ENCODE data around the gene FBXO42.

FBXO42 gene

DNA sequence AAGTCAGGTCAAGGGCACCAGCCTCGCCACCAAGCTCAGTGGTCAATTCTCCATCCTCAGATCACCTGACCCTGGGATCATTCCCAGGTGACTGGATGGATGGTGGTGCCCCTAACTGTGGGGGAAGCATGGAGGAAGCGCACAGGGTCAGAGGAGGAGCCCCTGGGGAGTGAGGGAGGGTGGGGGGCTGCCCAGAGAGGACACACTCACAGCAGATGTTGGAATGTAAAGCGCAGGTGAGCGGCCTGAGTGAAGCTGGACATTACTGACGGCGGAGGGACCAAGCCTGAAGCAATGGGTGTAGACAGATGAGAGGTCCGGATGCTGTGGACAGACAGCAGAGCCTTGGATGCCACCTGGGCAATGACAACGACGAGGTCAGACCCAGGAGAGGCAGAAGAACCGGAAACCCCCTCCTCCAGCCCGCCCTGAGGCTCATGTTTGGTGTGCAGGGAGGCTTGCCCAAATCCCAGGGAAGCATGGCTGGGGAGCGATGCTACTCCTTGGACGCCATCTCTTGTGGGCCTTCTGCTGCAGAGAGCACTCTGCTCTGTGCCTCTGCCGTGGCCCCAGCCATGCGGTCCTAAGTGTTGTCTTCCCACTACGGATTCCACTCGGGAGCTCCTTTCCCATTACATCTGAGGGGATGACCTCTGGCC is 109.6 kb downstream of the FBXO42 start:
- TF ChIP-seq TEAD4 (IDR thresholded peaks at IDR 0.05) (no peak), FOXM1 (IDR thresholded peaks at IDR 0.05; ENCODE audit: borderline replicate concordance, low read depth) (no peak), NFIC (IDR thresholded peaks at IDR 0.05) (no peak), EP300 (IDR thresholded peaks at IDR 0.05; ENCODE audit: borderline replicate concordance) (no peak), CEBPB (IDR thresholded peaks at IDR 0.05) (no peak), TAF1 (IDR thresholded peaks at IDR 0.05; ENCODE audit: low read depth) (no peak), EGR1 (IDR thresholded peaks at IDR 0.05) (no peak), CREB1 (IDR thresholded peaks at IDR 0.05; ENCODE audit: low read depth) (no peak), YY1 (IDR thresholded peaks at IDR 0.05; ENCODE audit: low read depth) (no peak), RAD21 (IDR thresholded peaks at IDR 0.05; ENCODE audit: low read depth) (no peak), TCF12 (IDR thresholded peaks at IDR 0.05; ENCODE audit: low read depth) (no peak), ZBTB7A (IDR thresholded peaks at IDR 0.05; ENCODE audit: low read depth) (no peak)
- TF ChIP-seq, protein P1, sequence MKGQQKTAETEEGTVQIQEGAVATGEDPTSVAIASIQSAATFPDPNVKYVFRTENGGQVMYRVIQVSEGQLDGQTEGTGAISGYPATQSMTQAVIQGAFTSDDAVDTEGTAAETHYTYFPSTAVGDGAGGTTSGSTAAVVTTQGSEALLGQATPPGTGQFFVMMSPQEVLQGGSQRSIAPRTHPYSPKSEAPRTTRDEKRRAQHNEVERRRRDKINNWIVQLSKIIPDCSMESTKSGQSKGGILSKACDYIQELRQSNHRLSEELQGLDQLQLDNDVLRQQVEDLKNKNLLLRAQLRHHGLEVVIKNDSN (IDR thresholded peaks at IDR 0.05): no peak
- TF ChIP-seq, protein P2, sequence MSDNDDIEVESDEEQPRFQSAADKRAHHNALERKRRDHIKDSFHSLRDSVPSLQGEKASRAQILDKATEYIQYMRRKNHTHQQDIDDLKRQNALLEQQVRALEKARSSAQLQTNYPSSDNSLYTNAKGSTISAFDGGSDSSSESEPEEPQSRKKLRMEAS (IDR thresholded peaks at IDR 0.05): no peak
- TF ChIP-seq, protein P3, sequence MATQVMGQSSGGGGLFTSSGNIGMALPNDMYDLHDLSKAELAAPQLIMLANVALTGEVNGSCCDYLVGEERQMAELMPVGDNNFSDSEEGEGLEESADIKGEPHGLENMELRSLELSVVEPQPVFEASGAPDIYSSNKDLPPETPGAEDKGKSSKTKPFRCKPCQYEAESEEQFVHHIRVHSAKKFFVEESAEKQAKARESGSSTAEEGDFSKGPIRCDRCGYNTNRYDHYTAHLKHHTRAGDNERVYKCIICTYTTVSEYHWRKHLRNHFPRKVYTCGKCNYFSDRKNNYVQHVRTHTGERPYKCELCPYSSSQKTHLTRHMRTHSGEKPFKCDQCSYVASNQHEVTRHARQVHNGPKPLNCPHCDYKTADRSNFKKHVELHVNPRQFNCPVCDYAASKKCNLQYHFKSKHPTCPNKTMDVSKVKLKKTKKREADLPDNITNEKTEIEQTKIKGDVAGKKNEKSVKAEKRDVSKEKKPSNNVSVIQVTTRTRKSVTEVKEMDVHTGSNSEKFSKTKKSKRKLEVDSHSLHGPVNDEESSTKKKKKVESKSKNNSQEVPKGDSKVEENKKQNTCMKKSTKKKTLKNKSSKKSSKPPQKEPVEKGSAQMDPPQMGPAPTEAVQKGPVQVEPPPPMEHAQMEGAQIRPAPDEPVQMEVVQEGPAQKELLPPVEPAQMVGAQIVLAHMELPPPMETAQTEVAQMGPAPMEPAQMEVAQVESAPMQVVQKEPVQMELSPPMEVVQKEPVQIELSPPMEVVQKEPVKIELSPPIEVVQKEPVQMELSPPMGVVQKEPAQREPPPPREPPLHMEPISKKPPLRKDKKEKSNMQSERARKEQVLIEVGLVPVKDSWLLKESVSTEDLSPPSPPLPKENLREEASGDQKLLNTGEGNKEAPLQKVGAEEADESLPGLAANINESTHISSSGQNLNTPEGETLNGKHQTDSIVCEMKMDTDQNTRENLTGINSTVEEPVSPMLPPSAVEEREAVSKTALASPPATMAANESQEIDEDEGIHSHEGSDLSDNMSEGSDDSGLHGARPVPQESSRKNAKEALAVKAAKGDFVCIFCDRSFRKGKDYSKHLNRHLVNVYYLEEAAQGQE (IDR thresholded peaks at IDR 0.05; ENCODE audit: low read depth): no peak

DNA sequence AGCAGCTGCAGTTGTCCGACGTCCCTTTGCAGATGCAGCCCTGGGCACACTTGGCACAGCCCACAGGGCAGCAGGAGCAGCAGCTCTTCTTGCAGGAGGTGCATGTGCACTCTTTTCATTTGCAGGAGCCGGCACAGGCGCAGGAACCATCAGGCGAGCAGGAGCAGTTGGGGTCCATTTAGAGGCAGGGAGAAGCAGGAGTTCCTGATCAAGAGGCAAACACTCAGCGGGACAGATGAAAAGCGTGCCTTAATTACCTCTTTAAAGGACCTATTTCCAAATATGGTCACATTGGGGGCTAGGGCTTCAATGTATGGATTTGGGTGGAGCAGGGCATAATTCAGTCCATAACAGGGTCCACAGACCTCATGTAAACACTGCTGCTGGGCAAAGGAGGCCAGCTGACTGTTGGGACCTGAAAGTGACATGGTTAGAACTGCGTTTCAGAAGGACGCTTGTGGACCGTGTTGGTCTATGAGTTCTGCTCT is 111.0 kb downstream of the FBXO42 start:
- no peak for TF ChIP-seq TAF1 (IDR thresholded peaks at IDR 0.05; ENCODE audit: low read depth)
- TF ChIP-seq, protein P1 (IDR thresholded peaks at IDR 0.05): no peak
- no peak for TF ChIP-seq TEAD4 (IDR thresholded peaks at IDR 0.05)
- TF ChIP-seq CREB1 (IDR thresholded peaks at IDR 0.05; ENCODE audit: low read depth): no peak
- no peak for TF ChIP-seq YY1 (IDR thresholded peaks at IDR 0.05; ENCODE audit: low read depth)
- TF ChIP-seq CEBPB (IDR thresholded peaks at IDR 0.05): no peak
- TF ChIP-seq TCF12 (IDR thresholded peaks at IDR 0.05; ENCODE audit: low read depth): no peak
- TF ChIP-seq, protein P3 (IDR thresholded peaks at IDR 0.05; ENCODE audit: low read depth): no peak
- TF ChIP-seq EP300 (IDR thresholded peaks at IDR 0.05; ENCODE audit: borderline replicate concordance): no peak
- no peak for TF ChIP-seq EGR1 (IDR thresholded peaks at IDR 0.05)
- TF ChIP-seq FOXM1 (IDR thresholded peaks at IDR 0.05; ENCODE audit: borderline replicate concordance, low read depth): no peak
- TF ChIP-seq, protein P2 (IDR thresholded peaks at IDR 0.05): no peak

DNA sequence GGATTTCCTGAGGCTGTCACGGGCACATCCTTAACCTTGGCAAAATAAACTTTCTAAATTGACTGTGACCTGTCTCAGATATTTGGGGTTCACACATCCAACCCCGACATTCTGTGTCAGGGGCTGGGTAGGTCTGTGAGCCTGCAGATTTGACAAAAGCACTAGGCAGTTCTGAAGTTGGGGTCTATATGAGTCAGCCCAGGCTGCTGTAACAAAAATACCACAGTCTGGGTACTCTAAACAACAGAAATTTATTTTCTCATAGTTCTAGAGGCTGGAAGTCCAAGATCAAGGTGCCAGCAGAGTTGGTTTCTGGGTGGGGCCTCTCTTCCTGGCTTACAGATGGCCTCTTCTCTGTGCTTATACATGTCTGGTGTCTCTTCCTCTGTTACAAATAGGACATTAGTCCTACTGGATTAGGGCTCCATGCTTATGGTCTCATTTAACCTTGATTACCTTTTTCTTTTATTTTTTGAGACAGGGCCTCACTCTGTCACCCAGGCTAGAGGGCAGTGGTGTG is 112.2 kb downstream of the FBXO42 start:
- TF ChIP-seq FOXM1 (IDR thresholded peaks at IDR 0.05; ENCODE audit: borderline replicate concordance, low read depth) (no peak), ZBTB7A (IDR thresholded peaks at IDR 0.05; ENCODE audit: low read depth) (no peak), TCF12 (IDR thresholded peaks at IDR 0.05; ENCODE audit: low read depth) (no peak), EP300 (IDR thresholded peaks at IDR 0.05; ENCODE audit: borderline replicate concordance) (no peak), EGR1 (IDR thresholded peaks at IDR 0.05) (no peak), CEBPB (IDR thresholded peaks at IDR 0.05) (no peak)
- TF ChIP-seq, protein P3 (IDR thresholded peaks at IDR 0.05; ENCODE audit: low read depth): no peak
- TF ChIP-seq, protein P2 (IDR thresholded peaks at IDR 0.05): no peak
- TF ChIP-seq, protein P1 (IDR thresholded peaks at IDR 0.05): no peak

Data from Ishikawa (cell line).